ENCODE data around the gene TAC4. TPM values are rescaled to one million over a fixed set of nuclear protein-coding genes. Genes with fewer than 3 reads are reported as not detected.
A peak's percentile ranks its signal among the peaks of the same experiment; 100 is the strongest.

TAC4 gene
- total and polyA plus RNA-seq, 2 donors (not counting 3 experiments of a cell fraction or from before 2014, with no cell fraction given), result 0.19 TPM; not detected in 1

DNA sequence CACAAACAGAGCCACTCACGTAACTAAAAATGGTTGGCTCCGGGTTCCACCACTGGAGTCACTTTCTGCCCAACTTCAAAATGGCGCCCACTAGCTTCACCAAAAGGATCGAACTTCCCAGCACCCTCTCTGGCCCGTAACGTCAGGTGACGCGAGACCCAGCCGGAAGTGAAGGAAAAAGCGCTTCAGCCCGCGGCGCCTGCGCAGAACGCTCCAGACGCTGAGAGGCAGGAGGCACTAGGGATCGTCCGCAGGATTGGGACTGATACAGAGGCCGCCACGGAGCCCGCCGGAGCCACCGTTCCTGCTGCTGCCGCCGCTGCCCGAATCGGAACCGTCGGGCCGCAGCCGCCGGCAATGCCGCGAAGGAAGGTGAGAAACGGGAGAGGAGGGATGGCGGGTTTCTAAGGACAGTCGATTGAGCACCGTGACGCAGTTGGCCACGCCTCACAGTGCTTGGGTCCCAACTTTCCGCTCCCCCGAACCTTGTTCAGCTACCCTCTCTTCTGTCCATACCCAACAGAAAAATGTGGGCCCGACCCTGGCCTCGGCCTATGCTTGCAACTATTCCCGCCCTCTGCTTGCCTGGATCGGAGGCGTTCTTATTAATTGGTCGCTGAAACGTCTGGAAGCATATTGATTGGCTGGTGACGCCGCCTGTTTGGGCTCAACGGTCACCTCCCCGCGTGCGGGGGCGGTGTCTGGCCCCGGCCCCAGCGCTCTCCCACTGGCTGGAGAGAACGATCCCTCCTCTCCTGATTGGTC, 59.2 kb downstream of the TAC4 start, which contains the start of gene KAT7:
Gene KAT7 (plus strand): TSS at position 204 of the 765 bp plus-strand sequence. CDS start 154 bp downstream, at position 358.
- dilution Hi-C loops (cut with MboI; ENCODE audit: extremely low pct_ligation_motif_present, low sequenced_read_pairs), result no loop called here
- Histone ChIP-seq H3K4me2 (ENCODE audit: insufficient read depth, low read length) (peak within 1 kb of the TSS; percentile 87), H3K9ac (replicated peaks; ENCODE audit: extremely low read depth, insufficient read depth, low read length) (peak within 1 kb of the TSS; percentile 97), H4K20me1 (replicated peaks; ENCODE audit: control insufficient read depth, extremely low read depth, insufficient read depth, low read length) (peaks cover 6% of the 10 kb centered on the region), H3K4me3 (replicated peaks in 1 of 3; ENCODE audit: insufficient read depth in 1 of 3, low read depth in 1 of 3, low read length in 3 of 3) (peak within 1 kb of the TSS; percentile 59 to 82 (median 77)), H3K36me3 (ENCODE audit: control insufficient read depth in 2 of 2, extremely low read depth in 1 of 2, insufficient read depth in 2 of 2, low read length in 2 of 2) (peaks cover 4 to 8% of the 10 kb centered on the region in 2 experiments), H3K27ac (ENCODE audit: insufficient read depth, low read depth, low read length) (peak within 1 kb of the TSS; percentile 94), H3K9me1 (replicated peaks; ENCODE audit: control insufficient read depth, extremely low read depth, insufficient read depth, low read length) (no peaks in the 10 kb centered on the region), H3K9me3 (replicated peaks; ENCODE audit: control insufficient read depth, insufficient read depth, low read length) (no peaks in the 10 kb centered on the region), H3K27me3 (ENCODE audit: control insufficient read depth in 2 of 2, insufficient read depth in 2 of 2, low read length in 2 of 2) (no peaks in the 10 kb centered on the region), H2AFZ (ENCODE audit: low read depth, low read length) (peak within 1 kb of the TSS; percentile 85), H3K4me1 (ENCODE audit: control insufficient read depth, extremely low read depth, insufficient read depth, low read length) (peaks cover 16% of the 10 kb centered on the region), H3K79me2 (ENCODE audit: control insufficient read depth, insufficient read depth, low read length) (peaks cover 43% of the 10 kb centered on the region)
- TF ChIP-seq FOS (IDR thresholded peaks at IDR 0.05; ENCODE audit: borderline replicate concordance, insufficient read depth, low read length), result no peak
- TF ChIP-seq POLR2AphosphoS5 (IDR thresholded peaks at IDR 0.05; ENCODE audit: insufficient read depth, low read depth, low read length), result peak; percentile 85
- TF ChIP-seq EZH2 (IDR thresholded peaks at IDR 0.05; ENCODE audit: borderline replicate concordance, low read depth, low read length, severe bottlenecking), result no peak
- TF ChIP-seq, protein P1, sequence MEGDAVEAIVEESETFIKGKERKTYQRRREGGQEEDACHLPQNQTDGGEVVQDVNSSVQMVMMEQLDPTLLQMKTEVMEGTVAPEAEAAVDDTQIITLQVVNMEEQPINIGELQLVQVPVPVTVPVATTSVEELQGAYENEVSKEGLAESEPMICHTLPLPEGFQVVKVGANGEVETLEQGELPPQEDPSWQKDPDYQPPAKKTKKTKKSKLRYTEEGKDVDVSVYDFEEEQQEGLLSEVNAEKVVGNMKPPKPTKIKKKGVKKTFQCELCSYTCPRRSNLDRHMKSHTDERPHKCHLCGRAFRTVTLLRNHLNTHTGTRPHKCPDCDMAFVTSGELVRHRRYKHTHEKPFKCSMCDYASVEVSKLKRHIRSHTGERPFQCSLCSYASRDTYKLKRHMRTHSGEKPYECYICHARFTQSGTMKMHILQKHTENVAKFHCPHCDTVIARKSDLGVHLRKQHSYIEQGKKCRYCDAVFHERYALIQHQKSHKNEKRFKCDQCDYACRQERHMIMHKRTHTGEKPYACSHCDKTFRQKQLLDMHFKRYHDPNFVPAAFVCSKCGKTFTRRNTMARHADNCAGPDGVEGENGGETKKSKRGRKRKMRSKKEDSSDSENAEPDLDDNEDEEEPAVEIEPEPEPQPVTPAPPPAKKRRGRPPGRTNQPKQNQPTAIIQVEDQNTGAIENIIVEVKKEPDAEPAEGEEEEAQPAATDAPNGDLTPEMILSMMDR (IDR thresholded peaks at IDR 0.05; ENCODE audit: extremely low read depth in 1 of 2, insufficient read depth in 1 of 2, low read depth in 1 of 2, low read length in 2 of 2), result no peak
- TF ChIP-seq GATA2 (IDR thresholded peaks at IDR 0.05; ENCODE audit: insufficient read depth, insufficient read length, low read depth, low read length), result no peak
- TF ChIP-seq, protein P2, sequence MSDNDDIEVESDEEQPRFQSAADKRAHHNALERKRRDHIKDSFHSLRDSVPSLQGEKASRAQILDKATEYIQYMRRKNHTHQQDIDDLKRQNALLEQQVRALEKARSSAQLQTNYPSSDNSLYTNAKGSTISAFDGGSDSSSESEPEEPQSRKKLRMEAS (IDR thresholded peaks at IDR 0.05; ENCODE audit: insufficient read depth, insufficient read length), result peak; percentile 69
- peak; percentile 94 for TF ChIP-seq POLR2A (IDR thresholded peaks at IDR 0.05; ENCODE audit: low read depth, low read length)
- FAIRE-seq, result peak; percentile 99
- peak; percentile 100 for DNase-seq (ENCODE audit: low read depth, low spot score)
- TSS peak; percentile 35 for BruUV-seq (replicated peaks)
- intact Hi-C loops (cut with micrococcal nuclease), result loop anchor here (1.0 kb wide), 6 partner anchors 13 to 80 kb away; partner anchors contain the start of gene FAM117A
- ChIA-PET POLR2A (interaction anchor here (0.7 to 2.3 kb wide), 6 partner anchors 10 to 176 kb away, joined by 3 to 9 read pairs (median 3); partner anchors contain the start of genes FAM117A and SLC35B1), CTCF (interaction anchor here (0.6 to 2.4 kb wide), 10 partner anchors 17 to 231 kb away, joined by 3 to 21 read pairs (median 4); partner anchors contain the start of genes FAM117A and SLC35B1)

Other genes with a start within 250 kb of the TAC4 start
- 61.0 and 61.9 TPM in 2 replicates for gene SPOP, start 170.0 kb downstream of the TAC4 start, total RNA-seq
- gene SPOP, start 170.0 kb downstream of the TAC4 start, polyA plus RNA-seq, result 46.9 and 55.5 TPM in 2 replicates
- gene SLC35B1, start 140.1 kb downstream of the TAC4 start, total RNA-seq, result 87.0 and 96.7 TPM in 2 replicates
- 138 and 142 TPM in 2 replicates for gene SLC35B1, start 140.1 kb downstream of the TAC4 start, polyA plus RNA-seq
- gene FAM117A, start 83.9 kb downstream of the TAC4 start, total RNA-seq, result 10.4 and 12.2 TPM in 2 replicates
- 24.1 and 27.2 TPM in 2 replicates for gene FAM117A, start 83.9 kb downstream of the TAC4 start, polyA plus RNA-seq
- gene KAT7, start 59.4 kb downstream of the TAC4 start, total RNA-seq, result 64.9 and 66.2 TPM in 2 replicates
- gene KAT7, start 59.4 kb downstream of the TAC4 start, polyA plus RNA-seq, result 35.0 and 44.5 TPM in 2 replicates
- gene DLX4, start 121.1 kb upstream of the TAC4 start, total RNA-seq, result not detected in 2 replicates
- not detected in 2 replicates for gene DLX4, start 121.1 kb upstream of the TAC4 start, polyA plus RNA-seq
- gene DLX3, start 147.2 kb upstream of the TAC4 start, total RNA-seq, result not detected in 2 replicates
- not detected in 2 replicates for gene DLX3, start 147.2 kb upstream of the TAC4 start, polyA plus RNA-seq
- gene ITGA3, start 208.0 kb upstream of the TAC4 start, total RNA-seq, result 93.8 and 112 TPM in 2 replicates
- 92.7 and 129 TPM in 2 replicates for gene ITGA3, start 208.0 kb upstream of the TAC4 start, polyA plus RNA-seq
- 17.4 and 21.3 TPM in 2 replicates for gene PDK2, start 247.3 kb upstream of the TAC4 start, total RNA-seq
- gene PDK2, start 247.3 kb upstream of the TAC4 start, polyA plus RNA-seq, result 114 and 142 TPM in 2 replicates